KG1 (cell line): ENCODE data around the gene SZT2.
"Not testable (repeated sequence)": the region's sequence is repeated elsewhere in the genome, so short reads cannot be mapped to it uniquely, and the experiment has no call there.

Source experiments
- DNase-seq: peaks from one replicate; lab custom pipeline; 2025; lab: John Stamatoyannopoulos, UW

Gene SZT2

GRCh38 chr1:43454270-43455011, 64.7 kb downstream of the SZT2 start:
- no peak for DNase-seq

DNA sequence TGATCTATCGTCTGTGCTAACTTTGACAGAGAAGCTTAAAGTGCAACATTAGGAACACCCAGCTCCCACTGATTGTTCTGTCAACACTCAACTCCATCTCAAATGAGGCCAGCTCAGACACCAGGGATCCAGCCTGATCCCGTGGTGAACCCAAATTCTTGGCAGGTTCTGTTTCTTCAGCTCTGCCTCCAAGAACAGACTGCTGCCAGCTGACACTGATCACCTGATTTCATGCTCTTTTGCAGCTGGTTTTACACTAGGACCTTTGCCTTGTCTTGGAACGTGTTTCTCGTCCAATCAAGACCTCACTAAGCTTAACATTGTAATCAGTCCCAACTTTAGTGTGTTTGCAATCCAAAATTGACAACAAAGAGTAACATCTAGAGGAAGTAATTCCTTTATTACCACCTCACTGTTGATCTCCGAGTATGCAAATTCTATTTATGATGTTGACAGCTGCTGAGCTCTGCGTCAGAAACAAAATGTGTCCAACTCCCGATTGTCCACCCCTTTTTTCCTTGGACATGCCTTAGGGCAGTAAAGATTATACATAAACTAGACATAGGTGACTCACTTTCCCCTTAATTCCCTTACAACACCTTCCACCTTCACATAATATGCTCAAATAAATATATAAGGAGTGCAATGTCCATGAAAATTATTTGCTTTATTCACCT, 65.7 kb downstream of the SZT2 start:
- DNase-seq = no peak

- DNase-seq = not testable (repeated sequence)
These were observed 68.7 kb downstream of the SZT2 start for GRCh38 chr1:43458379-43458778.

DNA sequence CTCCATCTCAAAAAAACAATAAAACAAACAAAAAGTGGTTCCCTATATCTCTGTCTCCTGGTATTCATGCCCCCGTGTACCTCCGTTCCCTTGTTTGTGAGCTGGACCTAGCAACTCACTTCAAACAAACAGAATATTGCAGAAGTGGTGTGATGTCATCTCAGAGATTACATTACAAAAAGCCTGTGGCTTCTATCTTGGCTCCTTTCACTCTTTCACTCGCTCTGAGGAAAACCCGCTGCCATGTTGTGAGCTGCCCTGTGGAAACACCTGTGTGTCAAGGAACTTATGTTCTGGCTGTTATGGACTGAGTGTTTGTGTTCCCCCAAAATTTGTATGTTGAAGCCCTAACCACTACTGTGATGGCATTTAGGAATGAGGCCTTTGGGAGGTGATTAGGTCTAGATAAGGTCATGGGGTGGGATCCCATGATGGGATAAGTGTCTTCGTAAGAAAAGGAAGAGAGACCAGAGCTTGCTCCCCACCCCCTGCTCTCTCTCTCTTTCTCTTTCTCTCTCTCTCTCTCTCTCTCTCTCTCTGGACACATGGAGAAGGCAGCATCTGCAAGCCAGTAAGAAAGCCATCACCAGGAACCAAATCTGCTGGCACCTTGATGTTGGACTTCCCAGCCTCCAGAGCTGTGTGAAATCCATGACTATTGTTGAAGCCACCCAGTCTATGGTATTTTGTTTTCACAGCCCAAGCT, 71.4 kb downstream of the SZT2 start:
- DNase-seq = no peak

DNA sequence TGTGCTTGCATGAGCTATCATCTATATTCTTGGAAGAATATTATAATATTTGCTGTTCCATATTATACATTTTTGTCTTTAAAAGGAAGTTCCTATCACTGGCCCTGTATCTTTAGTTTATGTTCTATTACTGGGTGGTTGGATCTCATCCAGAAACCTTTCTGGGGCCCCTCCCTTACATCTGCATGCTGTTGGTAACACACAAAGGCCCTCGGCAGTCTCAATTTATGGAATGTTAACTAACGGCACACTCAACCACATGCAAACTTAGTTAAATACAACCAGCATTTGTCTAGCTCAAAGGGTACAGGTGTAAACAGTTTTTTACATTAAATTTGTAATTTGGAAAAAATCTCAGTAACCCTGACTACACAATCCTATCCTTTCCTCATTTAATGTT, 73.8 kb downstream of the SZT2 start:
- no peak for DNase-seq

GRCh38 chr1:43464681-43465504, 75.2 kb downstream of the SZT2 start:
- no peak for DNase-seq

- no peak for DNase-seq
These were observed 75.9 kb downstream of the SZT2 start for GRCh38 chr1:43465505-43466067.

DNA sequence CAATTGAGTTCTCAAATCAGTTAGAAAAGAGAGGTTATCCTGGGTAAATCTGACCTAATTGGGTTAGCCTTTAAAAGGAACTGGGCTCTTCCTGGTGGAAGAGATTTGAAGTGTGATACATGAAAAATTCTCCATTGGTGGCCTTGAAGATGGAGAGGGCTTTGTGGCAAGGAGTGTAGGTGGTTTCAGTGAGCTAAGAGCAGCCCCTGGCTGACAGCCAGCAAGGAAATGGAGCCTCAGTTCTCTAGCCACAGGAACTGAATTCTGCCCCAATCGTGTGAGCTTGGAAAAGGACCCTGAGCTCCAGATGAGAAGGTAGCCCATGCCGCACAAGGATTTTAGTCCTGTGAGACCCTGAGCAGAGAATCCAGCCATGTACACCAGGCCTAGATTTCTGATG, 76.7 kb downstream of the SZT2 start:
- DNase-seq = no peak

DNA sequence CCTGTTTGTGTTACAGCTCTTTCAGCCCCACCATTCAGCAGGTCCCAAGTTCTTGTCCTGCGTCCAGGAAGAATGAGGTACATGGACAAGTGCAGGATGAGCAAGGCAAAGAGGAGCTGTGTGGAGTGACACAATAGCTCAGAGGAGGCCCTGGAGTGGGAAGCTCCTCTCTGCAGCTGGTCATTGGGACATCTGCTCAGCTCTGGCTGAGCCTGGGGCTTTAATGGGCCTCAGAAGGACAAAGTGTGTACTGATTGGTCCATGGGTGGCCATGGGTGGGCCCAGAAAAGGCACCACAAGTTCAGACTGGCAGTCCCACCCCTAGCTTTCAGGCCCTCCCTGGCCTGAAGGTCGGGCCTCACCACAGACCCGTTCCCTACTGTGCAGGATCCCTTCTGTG, 78.7 kb downstream of the SZT2 start:
- DNase-seq = no peak

- no peak for DNase-seq
These were observed 80.2 kb downstream of the SZT2 start for GRCh38 chr1:43469932-43470331.

GRCh38 chr1:43472087-43472462, 82.4 kb downstream of the SZT2 start:
- no peak for DNase-seq

GRCh38 chr1:43472463-43473151, 82.9 kb downstream of the SZT2 start:
- DNase-seq = not testable (repeated sequence)

- DNase-seq = no peak
These were observed 83.8 kb downstream of the SZT2 start for GRCh38 chr1:43473463-43473862.

DNA sequence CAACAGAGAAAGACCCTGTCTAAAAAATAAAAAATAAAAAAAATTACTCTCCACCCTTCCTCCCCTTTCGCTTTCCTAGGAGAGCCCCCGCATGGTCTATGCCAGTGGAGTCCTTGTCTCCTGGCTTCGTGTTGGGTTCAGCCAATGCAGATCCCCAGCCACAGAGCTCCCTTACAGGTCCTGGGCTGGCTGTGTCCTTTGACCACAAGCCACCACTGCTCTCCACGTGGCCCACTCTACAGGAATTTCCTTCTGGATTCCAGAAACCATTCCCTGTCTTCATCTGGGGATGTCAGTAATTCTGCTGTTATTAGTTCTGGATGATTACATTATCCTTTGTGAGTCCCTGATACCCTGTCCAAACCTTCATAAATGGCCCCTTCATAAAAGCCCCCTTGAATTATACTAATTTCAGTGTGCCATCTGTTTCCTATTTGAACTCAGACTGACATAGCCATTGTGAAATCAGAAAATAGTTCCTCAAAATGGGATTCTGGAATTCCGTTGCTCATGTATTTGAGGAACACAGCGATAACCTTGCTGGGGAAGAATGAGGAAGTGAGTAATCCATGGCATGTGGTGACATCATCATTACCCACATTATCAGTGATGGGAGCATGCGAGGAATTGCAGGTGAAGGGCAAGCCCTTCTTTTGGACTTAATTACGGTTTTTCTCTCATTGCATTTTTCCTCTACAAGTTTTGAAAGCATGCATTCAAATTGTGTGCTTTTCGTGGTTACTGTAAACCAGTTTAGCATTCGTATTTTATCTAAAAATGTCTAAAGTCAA, 86.1 kb downstream of the SZT2 start:
- DNase-seq = not testable (repeated sequence)

- DNase-seq = no peak
These were observed 88.0 kb downstream of the SZT2 start for GRCh38 chr1:43477716-43478115.

DNA sequence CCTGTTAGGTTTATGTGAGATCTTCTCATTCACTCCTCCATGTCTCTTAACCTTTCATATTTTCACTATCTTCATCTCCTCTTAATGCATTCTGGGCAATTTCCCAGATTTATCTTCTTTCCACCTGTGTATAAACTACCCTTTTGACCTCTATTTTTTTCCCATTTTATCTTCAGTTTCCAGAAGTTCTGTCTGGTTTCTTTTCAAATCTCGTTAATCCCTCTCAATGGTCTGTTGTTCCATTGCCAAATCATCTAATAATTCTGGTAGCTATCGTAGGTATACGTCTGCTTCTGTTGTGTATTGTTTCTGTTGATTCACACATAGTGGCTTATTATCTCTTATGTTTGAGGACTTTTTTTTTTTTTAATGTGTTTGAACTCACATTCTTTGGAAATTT, 89.7 kb downstream of the SZT2 start:
- DNase-seq = no peak

DNA sequence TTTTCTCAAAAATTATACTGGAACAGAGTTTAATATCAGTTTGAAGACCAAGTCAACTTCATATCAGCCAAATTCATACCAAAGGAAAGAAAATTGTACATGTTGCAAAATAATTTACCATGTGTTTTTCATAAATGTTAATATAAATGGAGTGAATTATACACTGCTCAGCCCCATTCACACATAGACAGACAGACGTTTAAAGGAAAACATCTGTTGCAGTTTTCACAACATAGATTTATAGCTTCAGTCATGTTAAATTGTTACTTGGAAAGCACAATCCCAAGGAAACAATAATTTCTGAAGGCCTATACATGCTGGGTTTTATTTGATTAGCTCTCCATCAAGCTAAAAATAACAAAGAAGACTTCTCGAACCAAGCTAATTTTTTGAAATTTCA, 91.8 kb downstream of the SZT2 start:
- no peak for DNase-seq

GRCh38 chr1:43482215-43482614, 92.5 kb downstream of the SZT2 start:
- no peak for DNase-seq

- no peak for DNase-seq
These were observed 94.7 kb downstream of the SZT2 start for GRCh38 chr1:43484367-43484766.

DNA sequence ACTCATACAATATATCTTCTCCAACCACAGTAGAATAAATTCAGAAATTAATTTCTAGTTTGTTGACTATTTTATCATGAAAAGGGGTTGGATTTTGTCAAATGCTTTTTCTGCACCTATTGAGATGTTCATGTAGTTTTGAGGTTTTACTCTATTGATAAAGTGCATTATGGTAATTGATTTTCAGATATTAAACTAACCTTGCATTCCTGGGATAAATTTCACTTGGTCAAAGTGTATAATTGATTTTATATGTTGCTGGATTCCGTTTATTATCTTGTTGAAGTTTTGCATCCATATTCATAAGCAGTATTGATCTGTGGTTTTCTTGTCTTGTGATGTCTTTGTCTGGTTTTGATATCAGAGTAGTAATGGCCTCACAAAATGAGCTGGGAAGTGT, 98.5 kb downstream of the SZT2 start:
- no peak for DNase-seq

- no peak for DNase-seq
These were observed 101.4 kb downstream of the SZT2 start for GRCh38 chr1:43491061-43491460.
